ENCODE data around the gene NSMF.
"Not testable (repeated sequence)": the region's sequence is repeated elsewhere in the genome, so short reads cannot be mapped to it uniquely, and the experiment has no call there.

The NSMF gene

GRCh38 chr9:137474271-137474670 is 15.1 kb upstream of the NSMF start:
- no peak for DNase-seq

- DNase-seq = no peak
These were observed 11.7 kb upstream of the NSMF start for GRCh38 chr9:137470785-137471184.

GRCh38 chr9:137467896-137468295 is 8.8 kb upstream of the NSMF start:
- DNase-seq = no peak

DNA sequence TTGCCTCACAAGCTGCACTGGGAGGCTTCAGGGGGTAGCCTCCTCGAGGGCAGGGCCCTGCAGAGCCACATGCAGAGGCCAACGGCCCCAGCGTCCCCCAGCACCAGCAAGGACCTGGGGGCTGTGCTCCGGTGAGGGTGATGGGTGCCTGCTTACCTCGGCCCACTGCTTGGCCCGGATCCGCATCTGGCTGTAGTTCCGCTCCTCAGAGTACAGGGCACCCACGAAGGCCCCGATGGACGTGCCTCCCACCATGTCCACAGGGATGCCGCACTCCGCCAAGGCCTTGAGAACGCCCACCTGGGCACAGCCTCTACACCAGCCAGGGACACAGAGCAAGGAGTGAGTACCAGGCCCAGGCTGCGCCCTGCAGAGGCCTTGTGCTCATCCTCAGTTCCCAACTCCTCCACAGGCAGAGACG is 8.0 kb upstream of the NSMF start:
- peak; percentile 11 for DNase-seq

GRCh38 chr9:137466389-137467085 is 7.4 kb upstream of the NSMF start:
- DNase-seq = not testable (repeated sequence)

GRCh38 chr9:137465720-137466388 is 6.7 kb upstream of the NSMF start:
- no peak for DNase-seq

- no peak for DNase-seq
These were observed 6.0 kb upstream of the NSMF start for GRCh38 chr9:137465000-137465719.

- no peak for DNase-seq
These were observed 5.3 kb upstream of the NSMF start for GRCh38 chr9:137464291-137464999.

DNA sequence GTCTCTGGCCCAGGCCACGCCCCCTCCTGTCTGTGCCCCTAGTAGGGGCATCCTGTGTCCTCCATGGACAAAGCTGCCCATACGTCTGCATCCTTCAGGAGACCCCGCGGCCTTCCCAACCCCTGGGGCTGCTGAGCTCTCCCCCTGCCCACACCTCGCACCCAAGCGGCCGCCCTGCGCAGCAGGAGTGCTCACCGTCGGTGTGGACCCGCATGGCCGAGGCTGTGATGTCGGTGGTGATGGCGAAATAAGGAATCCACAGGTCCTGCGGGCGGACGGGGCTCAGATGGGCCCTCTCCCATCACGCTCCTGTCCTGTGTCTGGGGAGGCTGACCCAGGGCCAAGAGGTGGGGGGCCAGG is 4.8 kb upstream of the NSMF start:
- DNase-seq = no peak

GRCh38 chr9:137462986-137463930 is 4.1 kb upstream of the NSMF start:
- no peak for DNase-seq

DNA sequence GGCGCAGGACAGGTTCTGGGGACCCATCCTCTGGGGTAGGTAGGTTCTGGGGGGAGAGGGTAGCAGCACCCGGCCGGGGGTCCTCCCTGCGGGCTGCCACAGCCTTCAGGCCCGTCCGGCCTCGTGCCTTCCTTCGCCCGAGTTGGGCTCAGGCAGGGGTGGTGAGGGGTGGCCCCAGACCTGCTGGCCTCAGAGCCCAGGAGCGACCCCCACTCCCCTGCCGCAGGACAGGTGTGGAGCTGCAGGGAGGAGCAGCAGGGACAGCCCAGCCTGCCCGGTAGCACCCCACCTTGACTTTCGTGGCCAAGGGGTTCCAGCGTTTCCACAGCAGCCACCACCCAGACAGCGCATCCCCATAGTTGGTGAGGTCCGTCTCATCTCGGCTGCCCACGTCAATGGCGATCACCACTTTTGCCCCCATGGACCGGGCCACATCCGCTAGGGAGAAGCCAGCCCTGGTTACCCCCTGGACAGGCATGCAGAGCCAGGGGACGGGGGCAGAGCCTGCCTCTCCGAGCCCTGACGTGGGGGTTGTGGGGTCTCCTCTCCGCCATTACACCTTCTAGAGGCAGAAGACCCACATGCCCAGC is 3.4 kb upstream of the NSMF start:
- DNase-seq = peak; percentile 23

- peak; percentile 44 for DNase-seq
These were observed 2.7 kb upstream of the NSMF start for GRCh38 chr9:137461663-137462395.

DNA sequence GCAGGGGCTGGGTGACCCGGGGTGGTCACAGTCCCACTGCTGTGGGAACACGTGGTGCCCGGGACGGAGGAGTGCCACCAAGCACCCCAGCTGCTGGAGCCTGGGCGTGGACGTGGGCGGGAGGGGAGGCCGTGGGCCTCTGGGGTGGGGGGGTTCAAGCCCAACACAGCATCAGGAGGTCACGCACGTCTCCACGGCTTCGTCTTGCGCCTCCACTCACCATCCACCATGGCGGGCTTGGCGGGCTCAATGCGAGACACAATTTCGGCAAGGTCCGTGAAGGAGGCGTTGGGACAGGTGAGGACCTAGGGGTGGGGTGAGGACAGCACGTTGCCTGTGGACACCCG is 2.2 kb upstream of the NSMF start:
- peak; percentile 22 for DNase-seq

- DNase-seq = peak; percentile 29
These were observed 1.5 kb upstream of the NSMF start for GRCh38 chr9:137460363-137461315.

- peak; percentile 30 for DNase-seq
These were observed 648 bp upstream of the NSMF start for GRCh38 chr9:137459601-137460362.

DNA sequence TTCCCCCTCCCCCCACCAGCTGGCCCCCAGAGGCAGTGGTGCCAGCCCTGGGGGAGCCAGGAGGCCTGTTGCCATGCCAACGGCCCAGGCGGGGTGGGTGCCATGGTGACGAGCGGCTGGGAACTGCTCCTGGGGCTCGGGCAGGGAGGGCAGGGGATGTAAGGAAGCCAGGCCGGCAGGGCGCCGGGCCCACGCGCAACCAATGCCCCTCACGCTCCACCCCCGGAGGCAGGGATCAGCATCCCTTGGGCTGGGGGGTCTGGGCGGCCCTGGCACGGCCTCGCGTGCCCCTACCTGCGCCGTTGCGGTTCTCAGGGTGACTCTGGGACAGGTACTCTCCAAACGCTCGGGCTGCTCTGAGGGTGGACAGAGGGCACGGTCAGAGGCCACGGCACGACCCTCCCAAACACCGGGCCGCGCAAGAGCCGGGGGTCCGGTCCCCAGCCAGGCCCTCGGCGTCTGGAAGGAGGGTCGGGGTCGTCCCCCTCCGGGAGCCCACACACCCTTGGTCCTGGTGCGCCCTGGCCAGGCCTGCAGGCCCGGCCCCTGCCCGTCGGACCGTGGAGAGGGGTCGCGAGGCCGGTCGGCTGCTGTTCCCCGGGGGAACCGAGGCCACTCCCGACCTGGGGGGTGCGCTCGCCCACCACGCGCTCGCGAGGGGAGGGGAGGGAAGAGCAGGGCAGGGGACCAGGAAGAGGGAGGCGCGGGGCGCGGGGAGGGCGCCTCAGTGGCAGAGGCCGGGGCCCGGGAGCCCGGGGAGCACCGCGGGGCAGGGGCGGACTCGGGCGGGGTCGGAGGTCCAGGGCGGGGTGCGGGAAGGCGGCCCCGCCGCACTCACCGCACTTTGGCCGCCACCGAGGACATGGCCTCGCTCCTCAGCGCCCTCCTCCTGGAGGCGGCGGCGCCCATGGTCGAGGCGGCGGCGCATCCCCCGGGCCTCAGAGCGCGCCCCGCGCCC is 661 bp downstream of the NSMF start:
- DNase-seq = peak; percentile 58

- peak; percentile 36 for DNase-seq
These were observed 1.5 kb downstream of the NSMF start for GRCh38 chr9:137457406-137458193.

Data from femur (tissue), 1 donor.